Motor neuron (in vitro differentiated cells): ENCODE measurements around the gene LYVE1. TPM values are rescaled to one million over a fixed set of nuclear protein-coding genes. Genes with fewer than 3 reads are reported as not detected.

Experiments used
- ATAC-seq, 8 experiments: fragments of 200-7000 bp; cut with Tn5 transposase; replicated peaks in 6 of 8; 2 replicates each; pipeline ENCODE4 v1.8.0; 2021; ENCODE audit warnings: mild to moderate bottlenecking in 8 of 8, moderate library complexity in 8 of 8
- H3K27ac ChIP-seq, 2 donors: fragments of 250-450 bp; sonication (Bioruptor Pico); 2 replicates each; pipeline ENCODE4 v1.9.0; 2021; ENCODE audit warnings: antibody characterized with exemption in 2 of 2, mild to moderate bottlenecking in 2 of 2, moderate library complexity in 1 of 2
- H3K4me1 ChIP-seq, 2 donors: fragments of 250-450 bp; sonication (Bioruptor Pico); replicated peaks in 1 of 2; 2 replicates each; pipeline ENCODE4 v1.6.1; 2021; ENCODE audit warnings: antibody characterized with exemption in 2 of 2, mild to moderate bottlenecking in 2 of 2, moderate library complexity in 1 of 2
- H3K4me3 ChIP-seq, 5 donors: fragments of 250-450 bp; sonication (Bioruptor Pico); 2 replicates each; pipeline ENCODE4 v1.9.0; 2021; ENCODE audit warnings: antibody characterized with exemption in 5 of 5, mild to moderate bottlenecking in 5 of 5, moderate library complexity in 4 of 5
- WGBS, 10 experiments: fragments of 450-650 bp; shearing (Covaris generic); methylation state at CpG; one replicate each; pipeline ENCODE4 v1.0.0; 2022; 5-methylcytosine and 5-hydroxymethylcytosine counted together
- in situ Hi-C, 9 experiments: fragments of 400-800 bp; cut with MboI; loops; one replicate each; pipeline ENCODE4 v1.15.0; 2021; ENCODE audit warnings: low sequenced_read_pairs in 9 of 9, low pct_unique_long_range_greater_than_20kb in 2 of 9; ENCODE audit not compliant: unreplicated experiment in 9 of 9
- total RNA-seq, 8 experiments: library from RNA; unstranded; fragments of 300-600 nt; gene quantifications; 2 replicates each; pipeline versions ENCODE4 v1.2.3 to v1.2.4, GENCODE V29; 2022

Gene LYVE1
- total RNA-seq, 8 experiments from 2014 or later: 0.09 to 1.00 (median 0.24) TPM; not detected in 1

- in situ Hi-C loops: no loop called here
- 71 to 98% (median 89%) methylated on average over 1 to 7 of the region's 7 CpGs; no CpG with 5 or more reads in 1 of the 10 experiments for WGBS, 10 experiments
- ATAC-seq: no peak
- no peak overlapping the region for H3K4me3 ChIP-seq
- H3K27ac ChIP-seq: no peak overlapping the region
- H3K4me1 ChIP-seq: no peaks in the 10 kb centered on the region
Measured at GRCh38 chr11:10587388-10587787, 18.9 kb upstream of the LYVE1 start.

GRCh38 chr11:10584071-10584501 lies 15.6 kb upstream of the LYVE1 start:
- ATAC-seq: peak in 3 of 8 experiments; percentile 36 to 80 (median 67)
- Histone ChIP-seq H3K4me1 (no peaks in the 10 kb centered on the region), H3K27ac (no peak overlapping the region), H3K4me3 (no peak overlapping the region)
- 15 to 100% (median 83%) methylated on average over 1 to 3 of the region's 3 CpGs; no CpG with 5 or more reads in 1 of the 10 experiments for whole genome bisulfite sequencing, 10 experiments
- in situ Hi-C loops: no loop called here

GRCh38 chr11:10581481-10582019 lies 13.1 kb upstream of the LYVE1 start:
- 60 to 100% (median 81%) methylated on average over 1 to 4 of the region's 4 CpGs; no CpG with 5 or more reads in 4 of the 10 experiments for WGBS, 10 experiments
- ATAC-seq: no peak
- in situ Hi-C loops: no loop called here

GRCh38 chr11:10580623-10581022 lies 12.2 kb upstream of the LYVE1 start:
- no peak overlapping the region for H3K27ac ChIP-seq
- H3K4me3 ChIP-seq: no peak overlapping the region
- 53 to 94% (median 79%) methylated on average over 1 to 4 of the region's 4 CpGs; no CpG with 5 or more reads in 1 of the 10 experiments for WGBS, 10 experiments
- in situ Hi-C loops: no loop called here
- no peak for ATAC-seq
- no peaks in the 10 kb centered on the region for H3K4me1 ChIP-seq

More at GRCh38 chr11:10581481-10582019, 13.1 kb upstream of the LYVE1 start:
- no peak overlapping the region for H3K4me3 ChIP-seq
- no peaks in the 10 kb centered on the region for H3K4me1 ChIP-seq
- H3K27ac ChIP-seq: no peak overlapping the region

GRCh38 chr11:10579700-10580099 lies 11.2 kb upstream of the LYVE1 start:
- H3K4me3 ChIP-seq: no peak overlapping the region
- ATAC-seq: no peak
- in situ Hi-C loops: no loop called here
- 0 to 100% (median 64%) methylated on average over 1 to 3 of the region's 3 CpGs; no CpG with 5 or more reads in 2 of the 10 experiments for WGBS, 10 experiments
- H3K4me1 ChIP-seq: no peaks in the 10 kb centered on the region
- no peak overlapping the region for H3K27ac ChIP-seq

GRCh38 chr11:10576035-10576398 lies 7.6 kb upstream of the LYVE1 start:
- Histone ChIP-seq H3K4me3 (no peak overlapping the region), H3K4me1 (no peaks in the 10 kb centered on the region), H3K27ac (no peak overlapping the region)
- 83 to 100% (median 93%) methylated on average over 1 to 4 of the region's 4 CpGs; no CpG with 5 or more reads in 6 of the 10 experiments for WGBS, 10 experiments
- ATAC-seq: no peak
- in situ Hi-C loops: no loop called here

- Histone ChIP-seq H3K4me3 (no peak overlapping the region), H3K27ac (no peak overlapping the region), H3K4me1 (no peaks in the 10 kb centered on the region)
- ATAC-seq: no peak
- in situ Hi-C loops: no loop called here
- WGBS, 10 experiments: 80 to 100% (median 100%) methylated on average over 1 of the region's 3 CpGs; no CpG with 5 or more reads in 5 of the 10 experiments
Measured at GRCh38 chr11:10575346-10576034, 7.0 kb upstream of the LYVE1 start.

GRCh38 chr11:10573556-10573955 lies 5.1 kb upstream of the LYVE1 start:
- 29 to 80% (median 60%) methylated on average over 1 to 3 of the region's 3 CpGs; no CpG with 5 or more reads in 5 of the 10 experiments for WGBS, 10 experiments
- Histone ChIP-seq H3K4me1 (no peaks in the 10 kb centered on the region), H3K27ac (no peak overlapping the region), H3K4me3 (no peak overlapping the region)
- ATAC-seq: no peak
- in situ Hi-C loops: no loop called here

GRCh38 chr11:10573028-10573427 lies 4.6 kb upstream of the LYVE1 start:
- Histone ChIP-seq H3K27ac (no peak overlapping the region), H3K4me1 (no peaks in the 10 kb centered on the region), H3K4me3 (no peak overlapping the region)
- in situ Hi-C loops: no loop called here
- ATAC-seq: no peak

- no peak for ATAC-seq
- 71 to 100% (median 92%) methylated on average over 1 to 2 of the region's 2 CpGs; no CpG with 5 or more reads in 1 of the 10 experiments for WGBS, 10 experiments
- H3K27ac ChIP-seq: no peak overlapping the region
- H3K4me3 ChIP-seq: no peak overlapping the region
- in situ Hi-C loops: no loop called here
- no peaks in the 10 kb centered on the region for H3K4me1 ChIP-seq
Measured at GRCh38 chr11:10572533-10572932, 4.1 kb upstream of the LYVE1 start.

GRCh38 chr11:10567446-10567845 lies 1.0 kb downstream of the LYVE1 start:
- no peak overlapping the region for H3K4me3 ChIP-seq
- 65 to 100% (median 95%) methylated on average over 1 to 2 of the region's 2 CpGs; no CpG with 5 or more reads in 1 of the 10 experiments for WGBS, 10 experiments
- in situ Hi-C loops: no loop called here

GRCh38 chr11:10566257-10566957 lies 2.1 kb downstream of the LYVE1 start:
- Histone ChIP-seq H3K4me3 (no peak overlapping the region), H3K4me1 (no peaks in the 10 kb centered on the region), H3K27ac (no peak overlapping the region)
- in situ Hi-C loops: no loop called here
- no peak for ATAC-seq
- WGBS, 10 experiments: 69 to 100% (median 89%) methylated on average over 1 to 3 of the region's 6 CpGs

More at GRCh38 chr11:10567446-10567845, 1.0 kb downstream of the LYVE1 start:
- H3K27ac ChIP-seq: no peak overlapping the region
- no peaks in the 10 kb centered on the region for H3K4me1 ChIP-seq
- no peak for ATAC-seq

- H3K4me3 ChIP-seq: no peak overlapping the region
- H3K27ac ChIP-seq: no peak overlapping the region
- H3K4me1 ChIP-seq: no peaks in the 10 kb centered on the region
- WGBS, 10 experiments: 68 to 100% (median 82%) methylated on average over 1 to 4 of the region's 4 CpGs; no CpG with 5 or more reads in 2 of the 10 experiments
- ATAC-seq: no peak
- in situ Hi-C loops: no loop called here
Measured at GRCh38 chr11:10565493-10565892, 3.0 kb downstream of the LYVE1 start.
